ENCODE results near the gene TIMM29.

DNA sequence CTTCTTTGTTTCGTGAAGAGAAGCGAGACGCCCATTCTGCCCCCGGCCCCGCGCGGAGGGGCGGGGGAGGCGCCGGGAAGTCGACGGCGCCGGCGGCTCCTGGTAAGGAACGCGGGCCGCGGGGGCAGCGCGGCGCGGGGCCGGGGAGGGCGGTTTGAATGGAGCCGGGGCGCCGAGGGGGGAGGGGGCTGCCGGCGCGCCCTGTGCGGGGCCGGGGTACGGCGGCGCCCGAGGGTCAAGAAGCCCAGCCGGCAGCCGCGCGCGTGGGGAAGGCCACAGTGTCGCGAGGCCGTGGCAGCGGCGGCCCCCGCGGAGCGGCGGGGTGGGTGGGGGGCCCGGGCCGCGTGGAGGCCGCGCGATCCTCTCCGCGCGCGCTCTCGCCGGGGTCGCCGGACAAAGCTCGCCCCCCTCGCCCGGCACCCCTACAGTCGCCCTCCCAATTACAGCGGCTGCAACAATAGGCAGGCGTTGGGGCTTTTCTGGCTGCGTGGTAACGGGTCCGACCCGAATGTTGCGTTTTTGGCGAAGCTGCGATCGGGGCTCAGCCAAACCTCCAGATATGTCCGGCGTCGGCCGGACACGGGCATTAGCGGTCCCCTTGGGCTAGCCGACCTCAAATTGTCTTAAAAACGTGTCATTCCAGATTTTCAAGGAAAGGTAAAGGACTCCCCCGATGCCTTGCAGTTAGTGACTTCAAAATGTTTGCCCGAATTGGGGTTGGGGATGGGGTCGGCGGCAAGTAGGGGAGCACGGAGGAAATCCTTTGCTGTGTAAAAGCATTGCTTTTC, 32.7 kb downstream of the TIMM29 start:
- TF ChIP-seq EZH2phosphoT487 (IDR thresholded peaks at IDR 0.05; ENCODE audit: insufficient read depth, low read depth) (no peak), EZH2 (IDR thresholded peaks at IDR 0.05; ENCODE audit: insufficient read depth, poor library complexity, severe bottlenecking) (no peak)

Data from GM23248 (cell line).